GM12872 (cell line): ENCODE measurements around the gene DEDD2.

Experiments used
- TF ChIP-seq, protein P1 (sequence below): IDR thresholded peaks from 3 replicates; pipeline ENCODE4 v1.5.1; 2011; ENCODE audit warnings: low read depth, mild to moderate bottlenecking, low read length, moderate library complexity; ENCODE audit not compliant: insufficient read depth

The DEDD2 gene, protein sequence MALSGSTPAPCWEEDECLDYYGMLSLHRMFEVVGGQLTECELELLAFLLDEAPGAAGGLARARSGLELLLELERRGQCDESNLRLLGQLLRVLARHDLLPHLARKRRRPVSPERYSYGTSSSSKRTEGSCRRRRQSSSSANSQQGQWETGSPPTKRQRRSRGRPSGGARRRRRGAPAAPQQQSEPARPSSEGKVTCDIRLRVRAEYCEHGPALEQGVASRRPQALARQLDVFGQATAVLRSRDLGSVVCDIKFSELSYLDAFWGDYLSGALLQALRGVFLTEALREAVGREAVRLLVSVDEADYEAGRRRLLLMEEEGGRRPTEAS

DNA sequence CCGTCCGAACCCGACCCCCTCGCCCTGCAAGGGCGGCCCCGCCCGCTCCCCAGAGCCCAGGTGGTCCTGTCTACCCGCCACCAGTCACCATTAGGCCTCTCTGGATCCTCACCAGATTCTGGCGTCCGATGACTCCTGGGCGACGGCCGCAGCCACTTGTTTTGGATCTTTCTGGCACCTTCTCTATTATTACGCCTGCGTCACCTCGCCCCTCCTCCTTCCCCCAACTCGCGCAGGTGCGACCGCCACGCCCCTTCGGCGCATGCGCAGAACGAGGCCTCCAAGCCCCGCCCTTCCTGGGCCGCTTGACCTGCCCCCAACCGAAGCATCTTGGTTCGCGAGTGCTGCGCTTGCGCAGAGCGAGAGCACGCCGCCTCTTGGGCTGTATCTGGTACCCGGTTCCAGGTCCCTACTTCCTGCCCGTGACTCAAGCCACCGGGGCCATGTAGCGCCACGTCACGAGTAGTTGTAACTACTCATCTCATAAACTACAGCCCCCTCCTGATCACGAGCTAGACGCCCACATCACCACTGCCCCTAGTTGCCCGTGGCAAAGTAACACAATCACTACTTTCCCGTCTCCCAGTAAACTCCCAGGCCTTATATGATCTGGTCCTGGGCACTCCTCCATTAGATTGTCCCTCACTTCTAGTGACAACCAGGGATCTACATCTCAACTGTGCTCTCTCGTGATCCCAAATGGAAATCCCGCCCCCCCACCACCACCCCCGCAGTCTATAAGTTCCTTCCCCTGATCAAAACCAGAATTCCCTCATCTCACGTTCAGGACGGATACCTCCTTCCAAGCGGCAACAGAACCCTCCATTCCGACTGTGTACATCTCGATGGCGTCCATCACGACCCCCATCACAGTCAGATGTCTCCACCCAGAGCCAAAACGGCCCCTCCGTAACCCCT, at the start of gene DEDD2:
Gene DEDD2 (minus strand): TSS at position 158 of the 918 bp plus-strand sequence. CDS start 670 bp downstream, outside the sequence.
- TF ChIP-seq, protein P1, sequence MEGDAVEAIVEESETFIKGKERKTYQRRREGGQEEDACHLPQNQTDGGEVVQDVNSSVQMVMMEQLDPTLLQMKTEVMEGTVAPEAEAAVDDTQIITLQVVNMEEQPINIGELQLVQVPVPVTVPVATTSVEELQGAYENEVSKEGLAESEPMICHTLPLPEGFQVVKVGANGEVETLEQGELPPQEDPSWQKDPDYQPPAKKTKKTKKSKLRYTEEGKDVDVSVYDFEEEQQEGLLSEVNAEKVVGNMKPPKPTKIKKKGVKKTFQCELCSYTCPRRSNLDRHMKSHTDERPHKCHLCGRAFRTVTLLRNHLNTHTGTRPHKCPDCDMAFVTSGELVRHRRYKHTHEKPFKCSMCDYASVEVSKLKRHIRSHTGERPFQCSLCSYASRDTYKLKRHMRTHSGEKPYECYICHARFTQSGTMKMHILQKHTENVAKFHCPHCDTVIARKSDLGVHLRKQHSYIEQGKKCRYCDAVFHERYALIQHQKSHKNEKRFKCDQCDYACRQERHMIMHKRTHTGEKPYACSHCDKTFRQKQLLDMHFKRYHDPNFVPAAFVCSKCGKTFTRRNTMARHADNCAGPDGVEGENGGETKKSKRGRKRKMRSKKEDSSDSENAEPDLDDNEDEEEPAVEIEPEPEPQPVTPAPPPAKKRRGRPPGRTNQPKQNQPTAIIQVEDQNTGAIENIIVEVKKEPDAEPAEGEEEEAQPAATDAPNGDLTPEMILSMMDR = no peak

DNA sequence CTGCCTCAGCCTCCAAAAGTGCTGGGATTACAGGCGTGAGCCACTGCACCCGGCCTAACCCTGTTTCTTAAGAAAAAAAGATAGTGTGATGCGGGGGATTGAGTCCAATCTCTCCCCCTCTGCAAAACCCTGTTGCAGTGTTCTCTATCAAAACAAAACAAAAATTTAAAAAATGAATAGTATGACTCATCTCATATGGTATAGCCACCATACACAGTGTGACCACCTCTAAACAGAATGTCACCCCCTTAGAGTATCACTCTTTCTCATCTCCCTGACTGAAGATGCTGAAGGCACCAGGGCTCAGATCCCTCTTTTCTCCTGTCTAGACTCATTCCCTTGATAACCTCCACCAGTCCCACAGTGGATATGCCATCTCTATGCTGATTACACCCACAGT, 44.3 kb upstream of the DEDD2 start:
- TF ChIP-seq, protein P1 = no peak

DNA sequence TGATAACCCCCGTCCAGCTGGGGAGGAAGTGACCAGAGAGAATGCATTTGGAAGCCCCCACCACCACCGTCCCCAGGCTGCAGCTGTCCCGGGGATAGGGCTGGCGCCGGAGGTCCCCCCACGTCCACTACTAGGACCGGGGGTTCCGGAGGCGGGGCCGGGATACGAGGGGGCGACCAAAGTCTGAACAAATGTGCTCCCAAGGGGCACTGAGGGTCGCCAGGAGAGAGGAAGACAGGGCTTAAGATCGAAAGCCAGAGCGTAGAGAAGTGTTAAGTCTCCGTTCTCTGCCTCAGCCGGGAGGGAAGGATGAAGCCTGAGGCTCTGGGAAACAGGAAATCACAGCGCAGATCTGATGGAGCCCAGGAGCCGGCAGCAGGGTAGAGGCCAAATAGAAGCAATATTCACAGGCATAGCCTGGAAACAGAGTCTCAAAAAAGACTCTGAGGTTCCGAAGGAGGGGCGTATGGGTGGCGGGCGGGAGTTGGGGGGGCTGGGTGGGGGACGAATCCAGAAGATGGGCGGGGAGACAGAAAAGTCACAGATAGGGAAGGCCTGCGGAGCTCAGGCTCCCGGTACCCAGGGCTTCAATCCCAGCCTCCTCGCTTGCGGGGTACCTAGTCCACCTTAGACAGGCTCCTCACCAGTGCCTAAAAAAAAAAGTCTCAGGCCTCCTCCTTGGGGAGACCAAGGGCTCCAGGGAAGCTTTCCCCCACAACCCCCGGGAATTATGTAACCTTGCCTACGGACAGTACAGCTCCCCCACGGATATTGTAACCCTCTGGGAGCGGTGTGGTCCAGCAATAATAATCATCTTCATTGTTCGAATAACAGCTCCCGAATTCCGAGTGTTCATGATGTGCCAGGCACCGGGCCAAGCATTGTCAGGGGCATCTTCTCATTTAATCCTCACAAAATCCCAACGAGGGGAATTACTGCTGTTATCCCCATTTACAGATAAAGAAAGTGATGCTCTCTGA, 38.6 kb upstream of the DEDD2 start:
- TF ChIP-seq, protein P1 = no peak

DNA sequence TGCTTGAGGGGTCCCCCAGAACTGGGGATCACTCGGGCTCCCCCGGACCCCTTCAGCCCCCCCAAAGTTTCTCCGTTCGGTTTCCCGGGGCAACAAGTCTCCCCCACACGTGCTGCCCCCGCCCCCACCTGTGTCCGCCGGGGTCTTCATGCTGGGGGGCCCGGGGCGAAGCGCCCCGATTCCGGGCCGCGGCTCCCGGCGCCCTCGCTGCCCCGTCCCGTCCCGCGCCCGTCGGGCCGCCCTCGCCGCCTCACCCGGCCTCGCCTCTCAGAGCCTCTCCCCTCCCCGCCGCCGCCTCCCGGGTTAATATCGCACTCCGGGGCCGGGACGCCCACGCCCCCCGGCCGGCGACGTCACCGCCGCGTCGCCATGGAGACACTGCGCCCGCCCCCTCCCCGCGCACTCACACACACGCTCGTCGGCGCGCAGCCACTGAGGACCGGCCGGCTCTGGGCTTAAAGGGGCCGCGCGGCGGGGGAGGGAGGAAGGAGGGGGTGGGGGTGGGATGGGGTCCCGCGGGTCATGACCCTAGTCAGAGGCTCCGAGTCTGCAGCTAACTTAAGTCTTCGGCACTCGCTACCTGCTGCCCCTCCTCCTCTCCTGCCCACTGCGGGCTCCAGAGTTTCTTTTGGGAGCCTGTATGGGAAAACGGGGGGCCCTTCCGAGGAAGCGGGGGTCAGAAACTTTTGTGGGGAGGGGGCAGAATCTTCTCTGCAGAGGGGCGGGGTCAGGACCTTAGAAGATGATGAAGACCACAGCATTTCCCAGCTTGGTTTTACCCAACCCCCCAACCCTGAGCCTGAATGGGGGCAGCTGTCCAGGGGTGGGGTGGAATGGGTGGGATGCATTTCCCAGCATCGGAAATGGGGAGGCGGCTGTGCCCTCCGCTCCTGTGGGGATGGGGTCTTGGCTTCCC, 37.6 kb upstream of the DEDD2 start, which contains the start of gene ERF:
Gene ERF (minus strand): TSS at position 279 of the 916 bp plus-strand sequence. CDS start 129 bp downstream, at position 150.
- TF ChIP-seq, protein P1 = no peak

DNA sequence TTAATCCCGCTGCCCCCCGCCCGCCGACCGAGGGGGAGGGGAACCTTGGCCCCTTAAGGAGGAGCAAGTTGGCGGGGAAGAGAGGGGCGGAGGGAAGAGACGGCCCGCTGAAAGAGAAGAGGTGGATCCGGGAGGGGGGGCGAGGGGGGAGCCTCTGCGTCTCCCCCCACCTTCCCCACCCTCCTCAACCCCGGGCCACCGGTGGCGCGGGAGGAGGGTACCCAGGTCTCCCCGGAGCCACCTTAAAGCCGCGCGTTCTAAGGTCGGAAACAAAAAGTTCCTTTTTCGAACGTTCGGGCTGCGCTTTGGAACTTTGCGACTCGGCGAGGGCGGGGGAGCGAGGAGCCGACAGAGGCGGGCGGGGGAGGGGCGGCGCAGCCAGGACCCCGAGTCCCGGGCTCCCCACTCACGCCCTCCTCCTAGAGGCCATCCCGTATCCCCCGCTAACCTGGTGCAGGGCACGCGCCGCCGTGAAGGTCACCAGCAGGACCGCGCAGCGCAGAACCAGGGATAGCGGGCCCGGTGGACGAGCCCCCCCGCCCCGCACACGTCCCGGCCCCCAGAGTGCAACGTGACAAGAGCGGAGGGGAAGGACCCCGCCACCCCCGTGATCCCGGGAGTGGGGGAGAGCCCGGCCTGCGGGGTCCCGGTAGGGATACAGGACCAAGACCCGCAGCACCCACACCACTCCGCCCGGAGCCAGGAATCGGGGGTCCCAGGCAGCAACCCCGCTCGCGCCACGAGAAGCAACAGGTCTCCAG, 36.8 kb upstream of the DEDD2 start:
- TF ChIP-seq, protein P1 = no peak
